HCT116 (cell line): ENCODE results near the gene WDR83. TPM values are rescaled to one million over a fixed set of nuclear protein-coding genes. Genes with fewer than 3 reads are reported as not detected.

Experiments used
- ATAC-seq: fragments of 200-7000 bp; cut with Tn5 transposase; 2 replicates; pipeline ENCODE4 v1.9.1; 2020; ENCODE audit warnings: mild to moderate bottlenecking, moderate library complexity
- BruUV-seq: library from RNA; stranded (reverse); fragments of 400-500 nt; replicated peaks from 2 replicates; lab custom pipeline; 2021; lab: Mats Ljungman, UMichigan
- CTCF ChIA-PET: fragments of 300-600 bp; sonication (Branson Sonifier 250); formaldehyde crosslinking; loops from one replicate; lab custom pipeline; 2021; ENCODE audit warnings: antibody characterized with exemption; lab: Charles Lee
- POLR2A ChIA-PET: fragments of 300-600, 350-600 bp; sonication (Branson Sonifier 250); formaldehyde crosslinking; loops from one replicate; lab custom pipeline; 2021; ENCODE audit warnings: antibody characterized with exemption; lab: Charles Lee
- RAD21 ChIA-PET, 2 experiments: fragments of 300-600 bp; sonication (Branson Sonifier 250); formaldehyde crosslinking; loops; one replicate each; lab custom pipeline; 2023; ENCODE audit warnings: low total read pairs in 2 of 2; ENCODE audit not compliant: uncharacterized antibody in 2 of 2, unreplicated experiment in 2 of 2, low non-redundant PET in 1 of 2; lab: Charles Lee
- DNase-seq: peaks from one replicate; pipeline ENCODE4 v3.0.0-alpha.2; 2010; ENCODE audit warnings: low read depth, low spot score
- H2AFZ ChIP-seq: fragments of 200-600 bp; shearing (Covaris generic), sonication (generic); 2 replicates; pipeline ENCODE4 v1.6.1; 2017; ENCODE audit warnings: low read depth, mixed run types, mixed read lengths, antibody characterized with exemption, low read length; ENCODE audit not compliant: poor library complexity, severe bottlenecking
- H3K27ac ChIP-seq: 2 replicates; pipeline ENCODE4 v1.5.1; 2012; ENCODE audit warnings: low read depth, low read length
- H3K27me3 ChIP-seq: fragments of 200-600 bp; sonication (generic); 2 replicates; pipeline ENCODE4 v1.6.1; 2016; ENCODE audit warnings: mixed run types, low read length, mixed read lengths; ENCODE audit not compliant: insufficient read depth
- H3K36me3 ChIP-seq, 2 experiments: fragments of 200-500 bp in 1 of 2; fragments of 200-600 bp in 1 of 2; sonication (Bioruptor generic) in 1 of 2; sonication (generic) in 1 of 2; 2 replicates each; pipeline versions ENCODE4 v1.5.1 to v1.6.1; 2014 to 2016; ENCODE audit warnings: low read length in 2 of 2, inconsistent platforms in 1 of 2, mixed read lengths in 1 of 2, mixed run types in 1 of 2; ENCODE audit not compliant: insufficient read depth in 2 of 2, control insufficient read depth in 1 of 2
- H3K4me1 ChIP-seq, 2 experiments: fragments of 200-600 bp in 1 of 2; sonication (generic) in 1 of 2; 2 replicates each; pipeline versions ENCODE4 v1.5.1 to v1.6.1; 2012 to 2017; ENCODE audit warnings: low read length in 2 of 2, inconsistent platforms in 1 of 2, mild to moderate bottlenecking in 1 of 2, mixed read lengths in 1 of 2, mixed run types in 1 of 2, moderate library complexity in 1 of 2; ENCODE audit not compliant: insufficient read depth in 2 of 2, control insufficient read depth in 1 of 2
- H3K4me2 ChIP-seq: fragments of 200-600 bp; sonication (generic); 2 replicates; pipeline ENCODE4 v1.6.1; 2017; ENCODE audit warnings: mixed run types, low read length, mixed read lengths
- H3K4me3 ChIP-seq, 2 experiments: fragments of 200-600 bp in 1 of 2; sonication (generic) in 1 of 2; replicated peaks in 1 of 2; 2 replicates each; pipeline ENCODE4 v1.5.1; 2011 to 2016; ENCODE audit warnings: low read length in 2 of 2, control low read depth in 1 of 2, low read depth in 1 of 2, mild to moderate bottlenecking in 1 of 2, mixed read lengths in 1 of 2, mixed run types in 1 of 2
- H3K79me2 ChIP-seq: fragments of 200-600 bp; sonication (generic); 2 replicates; pipeline ENCODE4 v1.6.1; 2017; ENCODE audit warnings: mild to moderate bottlenecking, mixed run types, low read length, moderate library complexity, mixed read lengths; ENCODE audit not compliant: insufficient read depth
- H3K9ac ChIP-seq: fragments of 200-600 bp; sonication (generic); 2 replicates; pipeline ENCODE4 v1.6.1; 2016; ENCODE audit warnings: low read length, mixed read lengths
- H3K9me2 ChIP-seq: fragments of 200-600 bp; sonication (generic), shearing (Covaris generic); 2 replicates; pipeline ENCODE4 v1.6.1; 2017; ENCODE audit warnings: mixed run types, mild to moderate bottlenecking, moderate library complexity; ENCODE audit not compliant: insufficient read depth
- H3K9me3 ChIP-seq, 2 experiments: fragments of 200-500 bp in 1 of 2; fragments of 200-600 bp in 1 of 2; sonication (Bioruptor generic) in 1 of 2; sonication (generic) in 1 of 2; 2 replicates each; pipeline ENCODE4 v1.6.1; 2014 to 2017; ENCODE audit warnings: low read length in 2 of 2, mixed read lengths in 2 of 2, inconsistent platforms in 1 of 2, low read depth in 1 of 2, mild to moderate bottlenecking in 1 of 2, mixed run types in 1 of 2, moderate library complexity in 1 of 2; ENCODE audit not compliant: control insufficient read depth in 1 of 2, insufficient read depth in 1 of 2
- H4K20me1 ChIP-seq: fragments of 200-600 bp; sonication (generic), shearing (Covaris generic); 2 replicates; pipeline ENCODE4 v1.6.1; 2017; ENCODE audit warnings: mixed run types, mild to moderate bottlenecking, moderate library complexity; ENCODE audit not compliant: insufficient read depth
- ATF3 ChIP-seq: IDR thresholded peaks from 2 replicates; pipeline ENCODE4 v1.6.1; 2012
- CBX3 ChIP-seq: IDR thresholded peaks from 2 replicates; pipeline ENCODE4 v1.6.1; 2012; ENCODE audit warnings: low read depth
- CTCF ChIP-seq, 3 experiments: fragments of 200-600 bp in 1 of 3; sonication (generic) in 1 of 3; IDR thresholded peaks in 2 of 3; conservative IDR thresholded peaks in 1 of 3; 2 replicates each; pipeline ENCODE4 v1.5.1; 2012 to 2017; ENCODE audit warnings: low read depth in 2 of 3, low read length in 2 of 3, antibody characterized with exemption in 1 of 3, borderline replicate concordance in 1 of 3, control low read depth in 1 of 3, mild to moderate bottlenecking in 1 of 3, mixed read lengths in 1 of 3, mixed run types in 1 of 3, moderate library complexity in 1 of 3; ENCODE audit not compliant: insufficient read depth in 1 of 3
- EGR1 ChIP-seq: IDR thresholded peaks from 2 replicates; pipeline ENCODE4 v1.6.1; 2012; ENCODE audit warnings: low read depth
- ELF1 ChIP-seq: IDR thresholded peaks from 2 replicates; pipeline ENCODE4 v1.6.1; 2012; ENCODE audit warnings: low read depth, borderline replicate concordance
- EZH2phosphoT487 ChIP-seq: fragments of 200-600 bp; IDR thresholded peaks from 2 replicates; pipeline ENCODE4 v1.6.1; 2018; ENCODE audit warnings: antibody characterized with exemption, borderline replicate concordance
- FOSL1 ChIP-seq: IDR thresholded peaks from 2 replicates; pipeline ENCODE4 v1.6.1; 2012; ENCODE audit warnings: low read depth
- JUND ChIP-seq: IDR thresholded peaks from 2 replicates; pipeline ENCODE4 v1.6.1; 2012
- POLR2A ChIP-seq: IDR thresholded peaks from 2 replicates; pipeline ENCODE4 v1.7.0; 2011; ENCODE audit warnings: borderline replicate concordance; ENCODE audit not compliant: insufficient read depth, insufficient read length; ENCODE audit errors: extremely low read depth
- POLR2AphosphoS5 ChIP-seq: IDR thresholded peaks from 2 replicates; pipeline ENCODE4 v1.6.1; 2011; ENCODE audit warnings: mild to moderate bottlenecking, low read depth, low read length, moderate library complexity
- SIN3A ChIP-seq: IDR thresholded peaks from 2 replicates; pipeline ENCODE4 v1.6.1; 2012; ENCODE audit warnings: low read depth
- SRF ChIP-seq: IDR thresholded peaks from 2 replicates; pipeline ENCODE4 v1.6.1; 2012; ENCODE audit warnings: low read depth
- ZBTB33 ChIP-seq: IDR thresholded peaks from 2 replicates; pipeline ENCODE4 v1.6.1; 2011; ENCODE audit warnings: mild to moderate bottlenecking, low read length, moderate library complexity; ENCODE audit not compliant: insufficient replicate concordance; ENCODE audit errors: extremely low read depth
- ZFX ChIP-seq: fragments of 450-650 bp; IDR thresholded peaks from 2 replicates; pipeline ENCODE4 v1.6.1; 2017
- ZNF274 ChIP-seq: fragments of 200-500 bp; sonication (Bioruptor generic); IDR thresholded peaks from 2 replicates; pipeline ENCODE4 v1.6.1; 2014; ENCODE audit warnings: mild to moderate bottlenecking, low read depth, low read length, inconsistent platforms
- intact Hi-C: fragments of 100-400 bp; cut with micrococcal nuclease; formaldehyde crosslinking; loops from 2 replicates; pipeline ENCODE4 v1.10.0; 2022
- total RNA-seq: library from RNA; stranded (reverse); gene quantifications from one replicate; pipeline ENCODE4 v1.2.1, GENCODE V29; 2021; ENCODE audit not compliant: unreplicated experiment

The WDR83 gene
- total RNA-seq, 1 experiment from 2014 or later = 20.1 TPM

GRCh38 chr19:12655546-12655945 lies 11.1 kb upstream of the WDR83 start:
- H3K27me3 ChIP-seq = no peaks in the 10 kb centered on the region
- peaks cover 0 to 5% of the 10 kb centered on the region in 2 experiments; a peak in 2 of 4 replicates for H3K36me3 ChIP-seq
- no peak overlapping the region for H3K4me3 ChIP-seq
- H3K4me2 ChIP-seq = no peak overlapping the region
- H3K9me3 ChIP-seq = no peaks in the 10 kb centered on the region
- DNase-seq = no peak
- no TSS peak for BruUV-seq
- no peaks in the 10 kb centered on the region for H3K9me2 ChIP-seq
- no peaks in the 10 kb centered on the region for H3K79me2 ChIP-seq
- CTCF ChIA-PET = interaction anchor here (1.1 kb wide), 1 partner anchor 17 kb away, joined by 3 read pairs; no protein-coding TSS in a partner anchor
- intact Hi-C loops = no loop called here
- no peaks in the 10 kb centered on the region for H4K20me1 ChIP-seq
- TF ChIP-seq EGR1 = no peak
- no peak for TF ChIP-seq CBX3
- no peak for TF ChIP-seq EZH2phosphoT487
- TF ChIP-seq FOSL1 = no peak
- TF ChIP-seq POLR2A = no peak
- TF ChIP-seq ELF1 = no peak
- TF ChIP-seq ZBTB33 = no peak
- no peaks in the 10 kb centered on the region for H3K4me1 ChIP-seq
- H3K27ac ChIP-seq = no peak overlapping the region
- no peak overlapping the region for H3K9ac ChIP-seq
- POLR2A ChIA-PET = no interaction called here
- no peak overlapping the region for H2AFZ ChIP-seq
- RAD21 ChIA-PET = no interaction called here
- no peak for ATAC-seq

GRCh38 chr19:12656899-12657571 lies 9.6 kb upstream of the WDR83 start:
- Histone ChIP-seq H3K36me3 (peaks cover 0 to 10% of the 10 kb centered on the region in 2 experiments; a peak in 2 of 4 replicates), H3K4me1 (no peaks in the 10 kb centered on the region), H3K79me2 (no peaks in the 10 kb centered on the region), H4K20me1 (no peaks in the 10 kb centered on the region), H3K4me2 (no peak overlapping the region), H3K27me3 (no peaks in the 10 kb centered on the region), H3K9me3 (no peaks in the 10 kb centered on the region), H2AFZ (no peak overlapping the region), H3K27ac (no peak overlapping the region), H3K9ac (no peak overlapping the region), H3K4me3 (no peak overlapping the region), H3K9me2 (no peaks in the 10 kb centered on the region)
- ChIA-PET POLR2A (no interaction called here), CTCF (no interaction called here), RAD21 (interaction anchor here in 1 of 2 experiments (0.7 kb wide), 1 partner anchor 15 kb away, joined by 7 read pairs; no protein-coding TSS in a partner anchor)
- BruUV-seq = no TSS peak
- intact Hi-C loops = no loop called here
- DNase-seq (no peak), ATAC-seq (peak; percentile 80)
- TF ChIP-seq POLR2AphosphoS5 = no peak
- no peak for TF ChIP-seq CTCF (IDR thresholded peaks at IDR 0.05 in 2 of 3, conservative IDR thresholded peaks at IDR 0.05 in 1 of 3; ENCODE audit: borderline replicate concordance in 1 of 3, insufficient read depth in 1 of 3, low read depth in 2 of 3, low read length in 2 of 3)
- no peak for TF ChIP-seq ZNF274
- no peak for TF ChIP-seq SIN3A
- TF ChIP-seq JUND = no peak
- TF ChIP-seq SRF = no peak
- no peak for TF ChIP-seq ZFX
- TF ChIP-seq ZBTB33 = no peak
- TF ChIP-seq ATF3 = no peak
